ENCODE data around the gene PATL2.
"Not testable (repeated sequence)": the region's sequence is repeated elsewhere in the genome, so short reads cannot be mapped to it uniquely, and the experiment has no call there.

Gene PATL2

GRCh38 chr15:44692659-44693058 lies 18.5 kb downstream of the PATL2 start:
- Histone ChIP-seq H3K36me3 (replicated peaks) (no peaks in the 10 kb centered on the region), H3K4me3 (no peak overlapping the region), H3K27me3 (ENCODE audit: low read depth) (no peaks in the 10 kb centered on the region), H3K4me1 (no peaks in the 10 kb centered on the region), H3K9me3 (no peaks in the 10 kb centered on the region)
- no peak for DNase-seq (ENCODE audit: low spot score in 2 of 2)
- in situ Hi-C loops (cut with MboI; ENCODE audit: low sequenced_read_pairs), result no loop called here

DNA sequence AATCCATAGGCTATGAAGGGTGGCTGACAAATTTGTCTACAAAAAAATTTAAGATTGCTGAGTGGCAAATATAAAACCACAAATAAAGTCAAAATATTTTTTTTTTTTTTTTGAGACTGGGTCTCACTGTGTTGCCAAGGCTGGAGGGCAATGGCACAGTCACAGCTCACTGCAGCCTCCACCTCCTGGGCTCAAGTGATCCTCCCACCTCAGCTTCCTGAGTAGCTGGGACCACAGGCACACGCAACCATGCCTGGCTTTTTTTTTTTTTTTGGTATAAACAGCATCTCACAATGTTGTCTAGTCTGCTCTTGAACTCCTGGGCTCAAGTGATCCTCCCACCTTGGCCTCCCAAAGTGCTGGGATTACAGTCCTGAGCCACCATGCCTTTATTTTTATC lies 20.9 kb downstream of the PATL2 start:
- H3K4me1 ChIP-seq; H3K36me3 ChIP-seq (replicated peaks); H3K9me3 ChIP-seq; in situ Hi-C loops (cut with MboI; ENCODE audit: low sequenced_read_pairs); DNase-seq (ENCODE audit: low spot score in 2 of 2); H3K4me3 ChIP-seq; H3K27me3 ChIP-seq (ENCODE audit: low read depth): not testable (repeated sequence)

- DNase-seq (ENCODE audit: low spot score in 2 of 2); H3K4me3 ChIP-seq; in situ Hi-C loops (cut with MboI; ENCODE audit: low sequenced_read_pairs); H3K27me3 ChIP-seq (ENCODE audit: low read depth); H3K36me3 ChIP-seq (replicated peaks); H3K9me3 ChIP-seq; H3K4me1 ChIP-seq: not testable (repeated sequence)
Measured at GRCh38 chr15:44689318-44689717, 21.8 kb downstream of the PATL2 start.

GRCh38 chr15:44682809-44683682 lies 28.1 kb downstream of the PATL2 start:
- peak in 1 of 2 experiments; percentile 69 for DNase-seq (ENCODE audit: low spot score in 2 of 2)
- H3K9me3 ChIP-seq; H3K36me3 ChIP-seq (replicated peaks); H3K27me3 ChIP-seq (ENCODE audit: low read depth); in situ Hi-C loops (cut with MboI; ENCODE audit: low sequenced_read_pairs); H3K4me1 ChIP-seq; H3K4me3 ChIP-seq: not testable (repeated sequence)

DNA sequence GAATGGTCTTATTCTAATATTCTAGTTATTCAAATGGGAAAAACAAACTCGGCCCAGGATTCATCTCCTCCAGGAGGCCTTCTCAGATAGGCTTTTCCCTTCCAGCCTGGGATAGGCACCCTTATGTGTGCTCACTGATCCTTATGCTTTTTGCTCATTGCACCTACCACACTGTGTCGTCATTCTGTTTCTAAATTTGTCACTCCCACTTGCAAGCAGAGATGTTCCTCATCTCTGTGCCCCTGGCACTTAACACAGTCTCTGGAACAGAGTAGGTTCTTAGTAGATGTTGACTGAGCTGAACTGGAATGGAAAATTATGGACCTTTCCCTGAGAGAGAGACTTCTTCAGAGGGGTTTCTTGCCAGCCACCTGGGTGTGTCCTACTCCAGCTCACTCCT lies 28.9 kb downstream of the PATL2 start:
- H3K4me3 ChIP-seq, result no peak overlapping the region
- H3K9me3 ChIP-seq, result no peaks in the 10 kb centered on the region
- in situ Hi-C loops (cut with MboI; ENCODE audit: low sequenced_read_pairs), result no loop called here
- H3K27me3 ChIP-seq (ENCODE audit: low read depth), result 0 out of 2 replicates have a peak, but pooled peaks cover 4% of the 10 kb centered on the region
- H3K36me3 ChIP-seq (replicated peaks), result no peaks in the 10 kb centered on the region
- peaks cover 6% of the 10 kb centered on the region; the same call in 1 of the 2 replicates for H3K4me1 ChIP-seq
- DNase-seq (ENCODE audit: low spot score in 2 of 2), result no peak

- in situ Hi-C loops (cut with MboI; ENCODE audit: low sequenced_read_pairs), result no loop called here
- DNase-seq (ENCODE audit: low spot score in 2 of 2), result no peak
- Histone ChIP-seq H3K36me3 (replicated peaks) (no peaks in the 10 kb centered on the region), H3K4me3 (no peak overlapping the region), H3K4me1 (no peaks in the 10 kb centered on the region), H3K9me3 (no peaks in the 10 kb centered on the region), H3K27me3 (ENCODE audit: low read depth) (0 out of 2 replicates have a peak, but pooled peaks cover 4% of the 10 kb centered on the region)
Measured at GRCh38 chr15:44676676-44677075, 34.4 kb downstream of the PATL2 start.

DNA sequence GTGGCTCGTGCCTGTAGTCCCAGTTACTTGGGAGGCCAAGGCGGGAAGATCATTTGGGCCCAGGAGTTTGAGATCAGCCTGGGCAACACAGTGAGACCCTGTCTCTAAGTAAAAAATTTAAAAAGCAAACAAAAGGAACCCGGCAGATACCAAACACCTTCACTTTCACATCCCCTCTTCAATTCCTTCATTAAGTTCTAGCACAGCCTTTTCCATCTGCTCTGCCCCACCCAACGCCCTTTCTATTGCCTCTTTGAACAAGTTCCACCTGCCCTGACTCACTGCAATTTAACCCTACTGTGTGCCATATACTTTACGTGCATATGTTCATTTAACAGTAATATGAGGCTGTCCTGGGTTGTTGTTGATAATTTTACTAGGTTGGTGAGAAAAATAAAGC lies 35.2 kb downstream of the PATL2 start:
- H3K27me3 ChIP-seq (ENCODE audit: low read depth), result 0 out of 2 replicates have a peak, but pooled peaks cover 4% of the 10 kb centered on the region
- no peaks in the 10 kb centered on the region for H3K9me3 ChIP-seq
- H3K4me1 ChIP-seq, result no peaks in the 10 kb centered on the region
- no peak overlapping the region for H3K4me3 ChIP-seq
- H3K36me3 ChIP-seq (replicated peaks), result no peaks in the 10 kb centered on the region
- in situ Hi-C loops (cut with MboI; ENCODE audit: low sequenced_read_pairs), result no loop called here
- no peak for DNase-seq (ENCODE audit: low spot score in 2 of 2)

DNA sequence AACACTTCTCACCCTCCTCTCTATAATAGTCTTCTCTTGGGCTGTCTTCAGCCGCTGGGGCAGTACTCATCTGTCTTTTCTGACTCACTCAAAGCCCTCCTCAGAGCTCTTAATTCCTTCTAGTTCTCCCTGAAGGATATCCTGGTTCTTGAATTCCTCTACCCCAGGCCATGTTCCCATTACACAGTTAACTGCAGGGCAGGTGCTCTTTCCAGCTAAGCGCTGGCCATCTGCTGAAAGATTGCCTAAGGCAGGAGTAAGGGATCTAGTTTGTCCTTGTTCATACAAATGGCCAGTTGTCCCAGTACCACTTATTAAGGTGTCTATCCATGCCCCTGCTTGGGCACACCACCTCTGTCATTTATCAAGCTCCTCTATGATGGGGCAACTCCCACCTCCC lies 37.5 kb downstream of the PATL2 start:
- Histone ChIP-seq H3K4me1 (no peaks in the 10 kb centered on the region), H3K9me3 (no peaks in the 10 kb centered on the region), H3K36me3 (replicated peaks) (no peaks in the 10 kb centered on the region), H3K27me3 (ENCODE audit: low read depth) (no peaks in the 10 kb centered on the region), H3K4me3 (no peak overlapping the region)
- in situ Hi-C loops (cut with MboI; ENCODE audit: low sequenced_read_pairs), result no loop called here
- no peak for DNase-seq (ENCODE audit: low spot score in 2 of 2)

DNA sequence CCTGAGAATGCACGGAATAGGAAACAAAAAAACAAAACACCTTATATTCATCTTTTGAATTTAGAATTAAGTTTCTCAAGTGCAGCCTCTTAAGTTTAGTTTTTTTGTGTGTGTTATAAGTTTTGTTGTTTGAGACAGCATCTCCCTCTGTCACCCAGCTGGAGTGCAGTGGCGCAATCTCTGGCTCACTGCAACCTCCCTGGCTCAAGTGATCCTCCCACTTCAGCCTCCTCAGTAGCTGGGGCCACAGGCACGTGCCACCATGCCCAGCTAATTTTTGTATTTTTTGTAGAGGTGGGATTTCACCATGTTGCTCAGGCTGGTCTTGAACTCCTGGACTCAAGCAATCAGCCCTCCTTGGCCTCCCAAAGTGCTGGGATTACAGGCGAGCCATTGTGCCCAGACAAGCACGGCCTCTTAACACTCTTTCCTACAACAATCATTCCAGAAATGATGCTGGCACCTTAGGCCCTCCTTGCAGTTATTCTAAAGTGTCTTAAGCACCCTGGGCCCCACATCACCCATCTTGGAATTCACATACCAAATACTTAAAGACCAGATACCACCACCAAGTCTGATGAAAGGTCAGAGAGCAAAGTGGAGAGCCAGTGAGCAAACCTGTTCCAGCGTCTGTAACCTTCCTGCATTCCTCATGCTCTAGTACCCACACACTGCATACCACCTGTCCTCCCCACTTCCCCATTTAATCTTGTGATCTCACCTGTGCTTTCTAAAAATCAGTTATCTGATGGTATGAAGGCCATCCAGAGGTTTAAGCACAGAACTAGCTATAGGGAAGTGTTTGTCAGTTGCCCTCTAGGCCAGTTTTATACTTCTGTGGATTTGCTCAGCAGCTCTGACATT lies 40.8 kb downstream of the PATL2 start:
- no peak for DNase-seq (ENCODE audit: low spot score in 2 of 2)
- in situ Hi-C loops (cut with MboI; ENCODE audit: low sequenced_read_pairs), result no loop called here

DNA sequence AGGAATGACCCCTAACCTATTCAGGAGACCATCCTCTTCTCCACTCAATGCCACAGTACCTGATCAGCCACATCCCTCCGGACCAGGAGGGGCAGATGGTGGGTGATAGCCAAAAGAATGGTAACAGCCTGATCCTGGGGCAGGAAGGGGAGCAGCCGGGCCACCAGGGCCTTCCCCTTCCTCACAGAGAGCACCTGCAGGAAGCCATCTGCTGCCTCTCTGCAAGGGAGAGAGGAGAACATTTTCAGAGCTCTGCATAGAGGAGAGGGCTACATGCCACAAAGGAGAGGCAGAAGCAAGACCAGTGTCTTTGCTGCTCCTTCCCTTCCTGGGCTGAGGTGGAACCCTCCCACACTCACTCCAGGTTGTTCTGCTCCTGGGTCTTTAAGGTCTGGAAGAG lies 42.2 kb downstream of the PATL2 start:
- H3K27me3 ChIP-seq (ENCODE audit: low read depth), result no peaks in the 10 kb centered on the region
- in situ Hi-C loops (cut with MboI; ENCODE audit: low sequenced_read_pairs), result no loop called here
- no peak overlapping the region for H3K4me3 ChIP-seq
- H3K9me3 ChIP-seq, result no peaks in the 10 kb centered on the region
- peaks cover 3% of the 10 kb centered on the region; the same call in 1 of the 2 replicates for H3K4me1 ChIP-seq
- DNase-seq (ENCODE audit: low spot score in 2 of 2), result no peak
- H3K36me3 ChIP-seq (replicated peaks), result no peaks in the 10 kb centered on the region

More for the DNA sequence above, 40.8 kb downstream of the PATL2 start:
- no peaks in the 10 kb centered on the region for H3K36me3 ChIP-seq (replicated peaks)
- no peak overlapping the region for H3K4me3 ChIP-seq
- no peaks in the 10 kb centered on the region for H3K27me3 ChIP-seq (ENCODE audit: low read depth)
- H3K4me1 ChIP-seq, result no peaks in the 10 kb centered on the region
- no peaks in the 10 kb centered on the region for H3K9me3 ChIP-seq

GRCh38 chr15:44667039-44667360 lies 44.1 kb downstream of the PATL2 start:
- in situ Hi-C loops (cut with MboI; ENCODE audit: low sequenced_read_pairs), result no loop called here
- Histone ChIP-seq H3K4me3 (no peak overlapping the region), H3K27me3 (ENCODE audit: low read depth) (no peaks in the 10 kb centered on the region), H3K36me3 (replicated peaks) (no peaks in the 10 kb centered on the region), H3K9me3 (no peaks in the 10 kb centered on the region), H3K4me1 (peaks cover 7% of the 10 kb centered on the region)
- no peak for DNase-seq (ENCODE audit: low spot score in 2 of 2)

- in situ Hi-C loops (cut with MboI; ENCODE audit: low sequenced_read_pairs), result no loop called here
- H3K36me3 ChIP-seq (replicated peaks), result no peaks in the 10 kb centered on the region
Measured at GRCh38 chr15:44666210-44667038, 44.7 kb downstream of the PATL2 start.

GRCh38 chr15:44663410-44664308 lies 47.5 kb downstream of the PATL2 start, which contains the start of gene SPG11:
TSS of gene SPG11 (minus strand) at chr15:44663662. CDS start at chr15:44663647, 15 bp downstream.
- no peaks in the 10 kb centered on the region for H3K27me3 ChIP-seq (ENCODE audit: low read depth)
- peak; percentile 96 to 99 for DNase-seq (ENCODE audit: low spot score in 2 of 2)
- H3K4me1 ChIP-seq, result peaks cover 9% of the 10 kb centered on the region
- in situ Hi-C loops (cut with MboI; ENCODE audit: low sequenced_read_pairs), result no loop called here
- peak within 1 kb of the TSS; percentile 91 for H3K4me3 ChIP-seq
- H3K9me3 ChIP-seq, result no peaks in the 10 kb centered on the region
- H3K36me3 ChIP-seq (replicated peaks), result peaks cover 13% of the 10 kb centered on the region

More at GRCh38 chr15:44666210-44667038, 44.7 kb downstream of the PATL2 start:
- no peak overlapping the region for H3K4me3 ChIP-seq
- H3K4me1 ChIP-seq, result peaks cover 9% of the 10 kb centered on the region
- DNase-seq (ENCODE audit: low spot score in 2 of 2), result no peak
- no peaks in the 10 kb centered on the region for H3K27me3 ChIP-seq (ENCODE audit: low read depth)
- H3K9me3 ChIP-seq, result no peaks in the 10 kb centered on the region
